Subcutaneous adipose tissue (tissue), 4 donors: ENCODE data around the gene NUPR1. TPM values are rescaled to one million over a fixed set of nuclear protein-coding genes. Genes with fewer than 3 reads are reported as not detected.

ENCODE experiments used
- total RNA-seq, 4 donors: library from RNA; depleted of rRNA; stranded (reverse); fragments of >200 nt; gene quantifications; one replicate each; pipeline ENCODE4 v1.1.0, GENCODE V29; 2016
- TF ChIP-seq, protein P1 (sequence below): fragments of 450-650 bp; IDR thresholded peaks from one replicate; pipeline ENCODE4 v1.5.1; 2016; ENCODE audit warnings: low read depth, mild to moderate bottlenecking, control low read depth, antibody characterized with exemption, moderate library complexity

The NUPR1 gene
- total RNA-seq, result 10 to 100 TPM; 27.9 to 66.6 (median 61.5) TPM

GRCh38 chr16:28538733-28539596 lies at the start of gene NUPR1:
TSS of gene NUPR1 (minus strand) at chr16:28538974. CDS start at chr16:28538907, 67 bp downstream.
- TF ChIP-seq, protein P1, sequence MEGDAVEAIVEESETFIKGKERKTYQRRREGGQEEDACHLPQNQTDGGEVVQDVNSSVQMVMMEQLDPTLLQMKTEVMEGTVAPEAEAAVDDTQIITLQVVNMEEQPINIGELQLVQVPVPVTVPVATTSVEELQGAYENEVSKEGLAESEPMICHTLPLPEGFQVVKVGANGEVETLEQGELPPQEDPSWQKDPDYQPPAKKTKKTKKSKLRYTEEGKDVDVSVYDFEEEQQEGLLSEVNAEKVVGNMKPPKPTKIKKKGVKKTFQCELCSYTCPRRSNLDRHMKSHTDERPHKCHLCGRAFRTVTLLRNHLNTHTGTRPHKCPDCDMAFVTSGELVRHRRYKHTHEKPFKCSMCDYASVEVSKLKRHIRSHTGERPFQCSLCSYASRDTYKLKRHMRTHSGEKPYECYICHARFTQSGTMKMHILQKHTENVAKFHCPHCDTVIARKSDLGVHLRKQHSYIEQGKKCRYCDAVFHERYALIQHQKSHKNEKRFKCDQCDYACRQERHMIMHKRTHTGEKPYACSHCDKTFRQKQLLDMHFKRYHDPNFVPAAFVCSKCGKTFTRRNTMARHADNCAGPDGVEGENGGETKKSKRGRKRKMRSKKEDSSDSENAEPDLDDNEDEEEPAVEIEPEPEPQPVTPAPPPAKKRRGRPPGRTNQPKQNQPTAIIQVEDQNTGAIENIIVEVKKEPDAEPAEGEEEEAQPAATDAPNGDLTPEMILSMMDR, result no peak

- TF ChIP-seq, protein P1, result no peak
These were observed 48.6 kb upstream of the NUPR1 start for GRCh38 chr16:28587386-28587785.

DNA sequence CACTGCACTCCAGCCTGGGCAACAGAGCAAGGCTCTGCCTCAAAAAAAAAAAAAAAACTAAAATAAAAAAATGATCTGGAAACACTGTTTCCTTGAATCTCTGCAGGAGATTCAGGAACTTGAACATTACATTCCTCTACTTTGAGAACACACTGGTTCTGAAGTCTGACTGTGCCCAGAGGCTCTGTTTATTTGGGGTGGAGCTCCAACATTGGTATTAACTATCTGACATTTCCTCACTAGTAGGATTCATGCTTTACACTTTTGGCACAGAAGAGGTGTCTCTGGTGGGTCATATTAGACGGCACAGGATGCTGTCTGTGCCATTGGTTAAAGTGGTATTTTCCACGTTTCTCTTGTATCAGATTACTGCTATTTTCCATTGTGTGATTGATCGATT lies 47.7 kb upstream of the NUPR1 start:
- TF ChIP-seq, protein P1, result no peak

GRCh38 chr16:28585674-28586073 lies 46.9 kb upstream of the NUPR1 start:
- TF ChIP-seq, protein P1, result no peak

- TF ChIP-seq, protein P1, result no peak
These were observed 42.0 kb upstream of the NUPR1 start for GRCh38 chr16:28580726-28581315.

- TF ChIP-seq, protein P1, result no peak
These were observed 36.8 kb upstream of the NUPR1 start for GRCh38 chr16:28575446-28576109.

GRCh38 chr16:28574925-28575324 lies 36.2 kb upstream of the NUPR1 start:
- TF ChIP-seq, protein P1, result no peak
